ENCODE data around the gene HHAT.

DNA sequence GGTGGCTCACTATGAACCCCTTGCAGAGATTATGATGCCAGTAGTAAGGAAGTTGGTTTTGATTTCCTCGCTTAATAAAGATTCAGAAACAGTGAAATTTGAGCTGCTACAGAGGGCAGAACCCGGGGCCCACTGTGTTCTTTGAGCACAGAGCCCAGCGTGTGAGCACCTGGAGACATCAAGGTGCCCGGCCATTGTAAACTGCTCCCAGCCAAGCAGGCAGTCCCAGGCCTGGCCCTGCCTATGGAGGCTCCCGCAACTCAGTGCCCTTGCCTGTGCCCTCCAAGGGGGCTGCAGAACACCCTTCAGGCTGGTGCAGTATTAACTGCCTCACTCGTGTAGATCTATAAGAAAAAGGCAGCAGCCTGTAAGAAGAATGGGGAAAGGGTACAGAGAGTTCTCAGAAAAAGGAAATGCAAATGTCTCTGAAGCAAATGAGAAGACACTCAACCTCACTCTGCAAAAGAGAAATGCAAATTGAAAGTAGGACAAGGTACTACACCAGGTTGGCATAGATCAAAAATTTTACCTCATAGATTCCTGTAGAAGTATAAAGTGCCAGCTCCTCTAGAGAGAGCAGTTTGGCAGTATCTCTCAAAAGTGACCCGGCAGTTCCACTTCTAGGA, 323.7 kb downstream of the HHAT start:
- TF ChIP-seq SIN3A (IDR thresholded peaks at IDR 0.05; ENCODE audit: borderline replicate concordance, low read depth, low read length): no peak
- TF ChIP-seq MAZ (IDR thresholded peaks at IDR 0.05; ENCODE audit: borderline replicate concordance, low read depth, low read length): no peak
- no peak for TF ChIP-seq MAZ (CRISPR knock-in tag; IDR thresholded peaks at IDR 0.05; ENCODE audit: low read depth)
- no peak for TF ChIP-seq DPF2 (CRISPR knock-in tag; IDR thresholded peaks at IDR 0.05; ENCODE audit: borderline replicate concordance, low read depth)
- no peak for TF ChIP-seq RAD21 (CRISPR knock-in tag; IDR thresholded peaks at IDR 0.05)
- no peak for TF ChIP-seq KAT7 (CRISPR knock-in tag; IDR thresholded peaks at IDR 0.05; ENCODE audit: borderline replicate concordance)
- TF ChIP-seq ATM (IDR thresholded peaks at IDR 0.05; ENCODE audit: borderline replicate concordance): no peak
